ENCODE results near the gene MRPL44.
"Not testable (repeated sequence)": the region's sequence is repeated elsewhere in the genome, so short reads cannot be mapped to it uniquely, and the experiment has no call there.

Gene MRPL44

DNA sequence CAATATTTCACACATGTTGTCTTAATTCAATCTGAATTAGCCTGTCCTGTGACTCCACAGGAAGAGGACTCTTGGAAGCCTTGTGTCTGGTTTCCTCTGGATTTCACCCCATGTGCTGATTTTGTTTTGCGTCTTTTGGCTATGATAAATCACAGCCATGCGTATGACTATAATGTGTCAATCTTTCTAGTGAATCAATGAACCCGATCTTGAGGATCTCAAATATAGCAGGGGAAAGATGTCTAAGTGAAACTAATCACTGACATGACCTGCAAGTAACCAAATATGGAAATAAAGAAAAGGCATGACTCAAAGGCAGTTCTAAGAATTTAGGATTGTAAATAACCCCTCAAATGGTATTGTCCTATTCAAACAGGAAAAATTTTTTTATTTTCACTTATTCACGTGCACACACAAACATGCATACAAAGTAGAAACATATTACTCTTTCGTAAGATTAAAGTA lies 20.4 kb upstream of the MRPL44 start:
- DNase-seq (ENCODE audit: low read depth in 2 of 2) = no peak

DNA sequence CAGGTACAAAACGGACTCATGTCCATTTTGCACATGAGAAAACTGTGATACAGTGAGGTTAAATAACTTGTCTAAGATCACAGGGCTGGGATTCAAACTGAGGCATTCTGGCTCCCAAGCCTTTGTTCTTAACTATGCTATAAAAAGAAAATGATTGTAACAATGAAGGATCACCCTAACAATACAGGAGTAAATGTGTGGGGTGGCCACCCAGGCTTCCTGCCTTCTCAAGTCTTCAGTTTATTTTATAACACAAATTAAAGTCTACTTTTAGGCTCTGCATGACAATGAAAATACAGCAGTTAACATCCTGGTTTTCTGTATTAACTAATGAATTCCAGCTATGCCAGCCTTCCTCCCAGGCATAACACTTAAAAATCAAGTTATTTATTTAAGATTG lies 19.7 kb upstream of the MRPL44 start:
- DNase-seq (ENCODE audit: low read depth in 2 of 2) = no peak

DNA sequence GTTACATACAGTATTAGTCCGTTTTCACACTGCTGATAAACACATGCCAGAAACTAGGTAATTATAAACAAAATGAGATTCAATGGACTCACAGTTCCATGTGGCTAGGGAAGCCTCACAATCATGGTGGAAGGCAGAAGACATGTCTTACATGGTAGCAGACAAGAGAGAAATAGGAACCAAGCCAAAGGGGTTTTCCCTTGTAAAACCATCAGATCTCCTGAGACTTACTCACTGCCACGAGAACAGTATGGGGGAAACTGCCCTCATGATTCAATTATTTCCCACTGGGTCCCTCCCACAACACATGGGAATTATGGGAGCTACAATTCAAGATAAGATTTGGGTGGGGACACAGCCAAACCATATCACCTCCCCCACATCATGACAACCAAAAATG lies 17.8 kb upstream of the MRPL44 start:
- DNase-seq (ENCODE audit: low read depth in 2 of 2) = not testable (repeated sequence)

DNA sequence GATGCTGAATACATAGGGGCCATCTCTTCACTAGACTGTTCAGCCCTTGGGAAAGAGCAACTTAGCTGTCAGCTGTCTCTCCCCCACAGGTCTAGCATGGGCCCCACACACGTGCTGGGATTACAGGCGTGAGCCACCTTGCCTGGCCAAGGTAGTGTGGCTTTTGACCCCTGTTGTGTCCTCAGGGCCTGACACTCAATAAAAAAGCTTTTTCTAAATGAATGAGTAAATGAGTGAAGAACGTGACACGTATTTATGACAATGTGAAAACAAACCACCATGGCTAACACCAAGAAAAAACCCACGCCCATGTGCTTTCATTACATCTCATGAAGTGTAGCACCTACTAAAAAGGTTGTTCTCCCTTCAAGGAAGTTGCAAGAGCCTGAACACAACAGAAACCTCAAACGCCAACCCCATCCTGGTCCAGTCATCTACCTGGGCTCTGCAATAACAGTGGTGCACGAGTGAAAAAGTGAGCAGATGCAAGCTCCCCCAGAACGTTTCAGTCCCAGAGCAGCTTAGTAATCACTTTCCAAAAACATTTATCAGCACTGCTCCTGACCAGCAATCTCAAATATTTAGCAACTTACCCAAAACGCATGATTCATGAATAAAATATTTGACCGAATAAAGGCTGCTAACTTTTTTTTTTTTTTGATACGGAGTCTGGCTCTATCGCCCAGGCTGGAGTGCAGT lies 15.5 kb upstream of the MRPL44 start:
- DNase-seq (ENCODE audit: low read depth in 2 of 2) = peak; percentile 68 to 74

DNA sequence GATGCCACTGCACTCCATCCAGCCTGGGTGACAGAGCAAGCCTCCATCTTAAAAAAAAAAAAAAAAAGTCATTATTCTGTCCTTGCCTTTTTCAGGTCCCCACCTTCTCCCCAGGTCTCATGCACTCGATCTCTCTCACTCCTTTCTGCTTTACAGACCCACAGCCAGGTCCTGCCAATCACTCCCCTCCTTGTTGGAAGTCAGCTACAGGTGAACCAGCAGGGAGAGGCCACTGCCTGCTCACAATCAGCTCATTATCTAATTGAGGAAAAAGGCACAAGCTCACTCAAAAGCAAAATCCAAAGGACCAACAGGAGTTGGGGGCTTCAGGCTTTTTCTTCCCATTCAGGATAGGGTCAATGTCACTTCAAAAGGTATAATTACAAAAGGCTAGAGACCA lies 14.1 kb upstream of the MRPL44 start:
- no peak for DNase-seq (ENCODE audit: low read depth in 2 of 2)

DNA sequence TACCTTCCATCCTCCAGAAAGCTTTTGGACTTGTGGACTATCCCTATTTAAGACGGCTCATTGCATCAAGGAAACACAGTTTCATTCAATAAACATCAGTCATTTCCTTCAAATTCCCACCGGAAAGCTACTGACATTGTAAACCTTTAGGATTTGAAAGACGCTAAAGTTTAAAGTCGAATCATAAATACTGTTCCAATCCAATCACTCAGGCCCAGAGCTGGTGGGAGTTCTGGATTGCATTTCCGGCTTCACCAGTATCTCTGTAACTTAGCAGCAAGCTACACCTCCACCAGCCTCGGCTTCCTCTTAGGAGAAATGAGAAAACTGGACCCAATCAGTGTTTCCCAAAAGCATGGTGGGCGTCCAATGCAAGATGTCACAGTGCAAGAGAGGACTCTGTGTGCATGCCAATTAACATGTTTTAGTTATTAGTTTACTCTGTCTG lies 13.7 kb upstream of the MRPL44 start:
- DNase-seq (ENCODE audit: low read depth in 2 of 2) = no peak

DNA sequence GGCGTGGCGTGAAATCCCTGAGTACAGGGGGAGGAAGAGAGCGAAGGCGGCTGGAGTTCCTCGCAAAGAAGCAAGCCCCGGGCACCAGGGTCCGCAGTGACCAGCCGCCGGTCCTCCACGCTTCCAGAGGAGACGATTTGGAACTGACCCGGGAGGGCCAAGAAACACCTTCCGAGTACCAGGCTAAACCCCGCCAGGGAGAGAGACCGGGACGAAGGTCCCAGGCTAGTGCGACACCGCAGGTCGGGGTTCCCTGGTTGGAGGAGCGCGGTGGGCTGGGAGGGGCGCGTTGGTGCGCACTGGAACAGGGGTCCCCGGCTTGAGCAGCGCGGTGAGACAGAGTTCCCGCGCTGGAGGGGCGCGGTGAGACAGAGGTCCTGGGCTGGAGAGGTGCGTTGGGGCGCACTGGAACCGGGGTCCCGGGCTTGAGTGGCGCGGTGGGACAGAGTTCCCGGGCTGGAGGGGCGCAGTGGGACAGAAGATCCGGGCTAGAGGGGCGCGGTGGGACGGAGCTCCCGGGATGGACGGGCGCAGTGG lies 13.0 kb upstream of the MRPL44 start:
- DNase-seq (ENCODE audit: low read depth in 2 of 2) = no peak

DNA sequence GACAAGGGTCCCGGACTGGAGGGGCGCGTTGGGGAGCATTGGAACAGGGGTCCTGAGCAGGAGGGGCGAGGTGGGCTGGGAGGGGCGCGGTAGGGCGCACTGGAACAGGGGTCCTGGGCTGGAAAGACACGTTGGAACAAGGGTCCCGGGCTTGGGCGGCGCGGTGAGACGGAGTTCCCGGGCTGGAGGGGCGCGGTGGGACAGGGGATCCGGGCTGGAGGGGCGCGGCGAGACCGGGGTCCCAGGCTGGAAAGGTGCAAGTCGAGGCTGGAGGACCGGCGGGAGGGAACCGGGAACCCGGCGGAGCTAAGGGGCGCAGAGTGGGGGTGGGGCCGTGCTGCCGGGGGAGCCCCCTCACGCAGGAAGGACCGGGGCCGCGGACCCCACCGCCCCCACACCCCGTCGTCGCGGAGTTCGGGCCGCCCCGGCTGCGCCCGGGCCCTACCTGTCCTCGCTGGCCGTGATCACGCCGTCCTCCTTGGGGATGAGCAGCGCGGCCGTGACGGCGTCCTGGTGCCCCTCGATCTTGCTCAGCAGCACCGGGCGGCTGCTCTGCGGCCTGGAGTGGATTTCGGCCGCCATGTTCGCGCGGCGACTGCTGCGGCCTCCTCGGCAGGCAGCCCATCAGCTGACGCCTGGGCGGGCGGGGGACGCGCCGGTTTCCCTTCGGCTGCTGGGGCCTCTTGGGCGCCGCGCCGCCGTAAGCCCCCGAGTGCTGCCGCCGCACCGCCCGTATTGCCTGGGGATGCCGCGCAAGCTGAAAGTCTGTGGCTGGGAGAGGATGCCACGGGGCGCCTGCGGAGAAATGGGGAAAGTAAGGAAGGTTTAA lies 12.3 kb upstream of the MRPL44 start, which contains the start of gene WDFY1:
Gene WDFY1, minus strand, starts transcription at position 633 of the 829 bp plus-strand sequence. Its CDS starts 51 bp downstream, at position 582.
- peak; percentile 79 to 81 for DNase-seq (ENCODE audit: low read depth in 2 of 2)

DNA sequence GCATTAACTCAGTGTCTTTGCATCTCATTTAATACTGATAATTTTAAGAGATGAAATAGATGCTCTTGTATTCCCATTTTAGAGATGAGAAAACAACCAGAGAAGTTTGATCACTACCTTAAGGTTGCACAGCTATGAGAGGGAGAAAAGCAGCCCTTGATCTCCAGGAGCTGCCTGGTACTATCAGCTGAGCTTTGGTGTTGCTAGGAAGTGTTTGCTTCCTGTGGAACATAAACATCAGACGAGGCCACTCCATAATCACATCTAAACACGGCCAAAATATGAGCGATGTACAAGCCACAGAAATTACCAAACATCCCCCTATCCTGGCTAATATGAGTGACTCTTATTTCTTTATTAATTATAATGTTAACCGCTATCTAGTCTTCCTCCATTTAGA lies 11.5 kb upstream of the MRPL44 start:
- DNase-seq (ENCODE audit: low read depth in 2 of 2) = no peak

DNA sequence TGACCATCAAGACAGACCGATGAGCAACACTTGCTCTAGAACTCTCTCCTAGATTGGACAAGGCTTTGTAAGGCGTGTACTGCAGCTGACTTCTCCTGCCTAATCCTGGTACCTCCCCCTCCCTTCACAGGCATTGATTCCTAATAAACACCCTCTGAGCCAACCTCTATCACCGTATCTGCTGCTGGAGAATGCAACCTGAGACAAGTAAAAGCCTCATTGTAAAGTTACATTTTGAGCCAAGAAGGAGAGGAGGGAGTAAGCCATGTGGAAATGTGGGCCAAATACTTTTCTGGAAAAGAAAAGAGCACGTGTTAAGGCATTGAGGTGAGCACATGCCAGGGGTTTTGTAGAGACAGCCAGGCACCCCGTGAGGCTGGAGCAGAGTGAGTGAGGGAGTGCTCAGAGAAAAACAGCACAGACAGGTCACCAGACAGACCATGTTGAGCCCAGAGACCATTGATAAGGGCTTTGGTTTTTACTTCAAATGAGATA lies 9.5 kb upstream of the MRPL44 start:
- DNase-seq (ENCODE audit: low read depth in 2 of 2) = no peak

DNA sequence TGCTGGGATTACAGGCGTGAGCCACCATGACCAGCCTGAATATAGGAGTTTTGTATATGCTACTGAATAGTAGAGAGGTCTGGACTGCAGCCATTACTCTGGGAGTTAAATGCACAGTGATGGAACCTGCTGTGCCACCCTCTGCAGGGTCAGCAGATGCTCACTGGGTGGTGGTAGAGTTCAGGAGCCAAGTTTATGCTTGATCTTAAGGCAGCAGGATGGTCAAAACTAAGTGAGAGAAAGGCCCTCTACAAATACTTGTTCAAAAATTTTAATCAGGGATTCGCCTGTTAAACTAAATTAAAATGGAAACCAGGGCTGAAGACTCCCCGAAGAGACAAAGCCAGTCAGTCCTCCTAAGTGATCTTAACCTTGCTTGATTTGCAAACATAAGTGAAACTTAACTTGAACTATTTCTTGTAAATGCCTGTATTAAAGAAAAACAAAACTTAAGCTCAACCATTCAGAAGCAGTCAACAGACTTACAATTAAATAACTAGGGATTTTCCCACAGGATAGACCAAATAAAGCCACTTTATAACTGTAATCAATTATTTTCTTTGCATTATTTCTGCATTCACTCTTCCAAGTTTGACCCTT lies 7.9 kb upstream of the MRPL44 start:
- DNase-seq (ENCODE audit: low read depth in 2 of 2) = no peak

DNA sequence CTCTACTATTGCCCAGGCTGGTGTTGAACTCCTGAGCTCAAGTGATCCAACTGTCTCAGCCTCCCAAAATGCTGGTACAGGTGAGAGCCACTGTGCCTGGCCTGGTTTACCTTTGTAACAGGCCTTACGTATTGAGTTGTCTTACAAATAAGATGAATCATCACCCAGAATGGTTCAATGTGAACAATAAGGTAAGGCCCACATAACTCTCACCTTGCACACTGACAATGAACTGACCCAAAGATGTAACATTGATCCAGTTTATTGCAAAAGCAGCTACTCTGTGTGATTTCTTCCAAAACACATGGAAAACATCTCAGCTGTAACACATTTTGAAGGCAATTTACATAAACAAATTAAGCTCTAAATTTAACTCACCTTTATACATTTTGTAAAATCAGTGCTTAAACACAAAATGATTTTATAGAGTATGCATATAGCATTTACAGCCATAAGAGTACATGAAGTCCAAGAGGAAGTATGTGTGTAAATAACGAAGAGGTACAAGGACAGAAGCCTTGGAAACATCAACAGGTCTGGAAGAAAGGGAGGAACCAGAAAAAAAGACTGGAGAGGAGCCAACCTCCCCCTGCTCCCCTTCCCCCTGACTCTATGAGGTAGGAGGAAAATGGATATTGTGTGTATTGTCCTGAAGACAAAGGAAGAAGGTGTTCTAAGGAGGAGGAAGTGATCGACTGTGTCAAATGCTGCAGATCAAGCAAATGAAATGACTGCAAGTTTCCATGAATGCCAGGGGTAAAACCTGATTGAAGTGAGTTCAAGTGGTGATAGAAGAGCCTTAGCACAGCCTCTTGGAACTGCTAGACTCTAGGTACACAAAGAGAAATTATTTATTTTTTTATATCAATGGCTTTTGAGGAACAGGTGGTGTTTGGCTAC lies 6.6 kb upstream of the MRPL44 start:
- no peak for DNase-seq (ENCODE audit: low read depth in 2 of 2)

DNA sequence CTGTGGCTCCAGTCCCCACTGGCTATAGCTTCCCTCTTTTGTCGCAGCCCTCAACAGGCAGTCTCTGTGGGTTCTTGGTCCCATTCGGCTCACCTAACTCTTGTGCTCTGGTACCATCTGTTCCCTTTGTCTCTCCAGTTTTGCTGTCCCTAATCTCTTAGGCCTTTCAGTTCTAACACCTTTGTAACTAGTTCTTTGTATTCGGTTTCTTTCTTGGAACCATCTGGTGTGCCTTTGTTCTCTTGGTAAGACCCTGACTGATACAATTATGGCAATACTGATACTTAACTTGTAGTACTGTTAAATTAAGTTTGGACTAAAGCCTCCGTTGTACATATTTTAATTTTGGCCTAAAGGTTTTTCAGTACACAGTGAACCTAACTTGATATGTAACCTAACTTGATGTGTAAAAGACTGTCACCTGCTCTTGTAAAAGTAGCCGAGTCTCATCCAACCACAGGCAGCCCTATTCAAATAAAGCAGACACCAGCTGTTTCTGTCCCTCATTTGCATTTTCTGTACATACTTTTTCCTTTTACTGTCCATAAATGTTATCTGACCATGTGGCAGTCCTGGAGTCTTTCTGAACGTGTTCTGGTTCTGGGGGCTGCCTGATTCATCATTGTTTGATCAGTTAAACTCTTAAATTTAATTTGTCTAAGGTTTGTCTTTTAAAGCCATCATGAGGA lies 4.8 kb upstream of the MRPL44 start:
- no peak for DNase-seq (ENCODE audit: low read depth in 2 of 2)

DNA sequence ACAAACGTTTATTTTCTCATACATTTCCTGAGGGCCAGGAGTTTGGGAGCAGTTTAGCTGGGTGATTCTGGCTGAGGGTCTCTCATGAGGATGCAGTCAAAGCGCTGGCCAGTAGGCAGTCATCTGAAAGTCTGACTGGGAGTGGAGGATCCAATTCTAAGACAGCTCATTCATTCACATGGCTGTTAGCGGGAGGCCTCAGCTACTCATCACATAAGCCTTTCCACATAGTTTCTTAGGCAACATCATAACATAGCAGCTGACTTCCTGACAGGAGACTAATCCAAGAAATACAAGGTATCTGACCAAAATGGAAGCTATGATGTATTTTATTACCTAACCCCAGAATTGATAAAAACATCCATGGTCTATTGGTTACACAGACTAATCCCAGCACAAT lies 2.9 kb upstream of the MRPL44 start:
- DNase-seq (ENCODE audit: low read depth in 2 of 2) = no peak

DNA sequence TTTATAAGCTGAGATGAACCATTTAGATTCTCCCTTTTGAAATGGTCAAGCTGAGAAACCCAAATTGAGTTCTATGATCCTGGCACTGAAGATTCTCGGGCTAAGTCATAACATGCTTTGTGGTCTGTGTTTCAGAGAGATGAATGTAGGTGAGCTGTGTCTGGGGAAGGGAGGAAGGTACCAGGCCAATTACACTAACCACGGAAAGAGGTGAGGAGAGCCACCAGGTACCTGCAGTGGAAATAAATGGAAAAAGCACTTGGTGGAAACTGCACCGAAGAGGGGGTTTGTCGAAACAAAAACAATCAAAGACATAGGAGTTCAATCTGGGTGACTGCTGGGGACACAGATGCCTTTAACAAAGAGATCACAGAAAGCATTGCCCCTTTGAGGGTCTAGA lies 963 bp upstream of the MRPL44 start:
- no peak for DNase-seq (ENCODE audit: low read depth in 2 of 2)

DNA sequence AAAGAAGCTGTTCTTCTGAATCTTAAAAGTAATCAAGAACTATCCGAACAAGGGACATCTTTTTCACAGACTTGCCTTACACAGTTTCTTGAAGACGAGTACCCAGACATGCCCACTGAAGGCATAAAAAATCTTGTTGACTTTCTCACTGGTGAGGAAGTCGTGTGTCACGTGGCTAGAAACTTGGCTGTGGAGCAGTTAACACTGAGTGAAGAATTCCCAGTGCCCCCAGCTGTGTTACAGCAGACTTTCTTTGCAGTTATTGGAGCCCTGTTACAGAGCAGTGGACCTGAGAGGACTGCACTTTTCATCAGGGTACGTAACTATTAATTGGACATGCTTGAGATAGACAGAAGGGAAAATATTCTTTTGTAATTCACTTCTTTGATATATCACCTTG lies 2.4 kb downstream of the MRPL44 start:
- DNase-seq (ENCODE audit: low read depth in 2 of 2) = no peak

DNA sequence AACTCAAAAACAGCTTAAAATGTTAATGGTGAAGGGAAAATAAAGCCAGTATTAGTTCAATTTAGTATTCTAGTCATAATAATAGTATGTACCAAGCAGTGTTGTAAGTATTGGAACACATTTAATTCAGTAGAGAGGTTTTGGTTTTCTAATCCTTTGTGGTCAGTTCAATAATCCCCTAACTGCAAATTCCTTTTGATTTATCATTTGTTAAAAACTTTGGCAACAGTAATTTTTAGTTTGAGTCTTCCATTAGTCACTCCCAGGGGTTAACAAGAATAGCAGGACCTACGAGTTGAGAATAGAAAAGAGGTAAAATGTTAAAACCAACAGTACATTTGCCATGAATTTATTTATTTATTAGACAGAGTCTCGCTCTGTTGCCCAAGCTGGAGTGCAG lies 10.7 kb downstream of the MRPL44 start:
- DNase-seq (ENCODE audit: low read depth in 2 of 2) = no peak

DNA sequence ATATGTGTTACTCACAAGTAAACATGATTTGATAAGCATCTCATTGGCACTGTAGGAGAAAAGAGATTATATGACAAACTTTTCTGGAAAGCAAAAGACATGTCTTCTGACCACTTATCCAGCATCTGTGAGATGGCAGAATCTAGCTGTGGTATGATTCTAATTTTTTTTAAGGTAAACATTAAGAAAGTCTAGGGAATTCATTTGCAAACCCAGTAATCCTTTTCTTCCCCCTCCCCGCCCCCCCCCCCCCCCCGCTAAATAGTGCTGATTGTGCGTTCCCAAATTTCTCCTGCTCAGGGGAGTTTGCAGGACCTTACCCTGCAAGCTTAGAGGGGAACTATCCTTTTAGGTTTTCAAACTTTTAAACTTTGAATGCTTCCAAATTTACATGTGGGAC lies 12.1 kb downstream of the MRPL44 start:
- DNase-seq (ENCODE audit: low read depth in 2 of 2) = no peak

DNA sequence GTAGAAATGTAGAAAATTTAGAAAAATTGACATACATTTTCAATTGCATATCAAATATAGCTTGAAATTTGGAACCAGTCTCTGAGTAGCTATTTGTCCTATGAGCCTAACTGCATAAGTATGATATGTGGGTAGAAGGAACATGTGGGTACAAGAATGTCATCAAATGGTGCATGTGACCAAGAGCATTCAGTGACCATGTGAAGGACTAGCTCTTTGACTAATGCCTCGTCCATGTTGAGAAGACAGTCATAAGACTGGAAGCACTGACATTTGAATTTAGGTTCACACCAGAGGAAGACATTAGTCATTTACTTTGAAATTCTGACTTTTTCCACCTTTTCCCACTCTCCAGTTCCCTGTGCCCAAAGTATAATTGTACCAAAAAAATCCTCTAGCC lies 12.6 kb downstream of the MRPL44 start:
- no peak for DNase-seq (ENCODE audit: low read depth in 2 of 2)

DNA sequence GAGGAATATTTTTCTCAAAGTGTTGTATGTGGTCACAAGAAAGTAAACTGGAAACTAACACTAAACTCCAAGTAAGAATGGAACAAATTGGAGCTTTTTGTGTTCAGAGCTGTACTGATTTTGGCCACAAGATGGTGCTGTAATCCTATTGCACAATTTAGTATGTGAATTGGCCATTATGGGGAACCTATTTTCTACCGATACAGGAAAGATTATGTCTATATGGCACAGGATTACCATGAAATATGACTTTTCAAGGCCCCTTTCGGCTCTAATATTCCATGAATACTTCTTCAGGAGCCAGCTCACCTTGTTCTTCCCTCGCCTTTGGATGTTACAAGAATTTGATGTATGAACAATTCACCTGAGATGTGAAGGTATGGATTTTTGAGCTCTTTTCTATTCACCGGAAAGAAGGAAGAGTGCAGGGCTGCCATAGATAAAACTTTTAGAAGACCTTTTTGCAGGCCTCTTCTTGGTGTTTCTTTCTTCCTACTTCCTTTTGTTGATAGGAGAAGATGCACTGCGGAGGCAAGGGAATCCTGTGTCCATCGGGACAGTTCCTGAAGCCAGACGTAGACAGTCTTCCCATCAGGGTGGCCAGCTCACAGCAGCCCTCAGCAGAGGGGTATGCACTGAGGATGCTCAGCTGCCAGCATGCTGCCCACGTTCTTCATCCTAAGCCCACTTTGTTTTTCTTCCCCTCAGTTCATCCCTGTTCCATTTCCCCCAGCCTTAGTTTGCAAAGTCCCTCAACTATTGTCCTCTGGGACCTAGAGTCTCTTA lies 13.3 kb downstream of the MRPL44 start:
- no peak for DNase-seq (ENCODE audit: low read depth in 2 of 2)

Measured in stimulated activated CD8-positive, alpha-beta memory T cell treated with anti-CD3 and anti-CD28 coated beads, Interleukin-15, amount 100 ng/mL, for 48 hours (primary cell).